Right lobe of liver (tissue), 6 donors: Measurements from ENCODE around the gene ZC3H13. TPM values are rescaled to one million over a fixed set of nuclear protein-coding genes. Genes with fewer than 3 reads are reported as not detected.

Source experiments
- ATAC-seq, 4 donors: fragments of 200-7000 bp; cut with Tn5 transposase; one replicate each; pipeline ENCODE4 v1.9.1; 2020; ENCODE audit warnings: mild to moderate bottlenecking in 4 of 4, moderate library complexity in 4 of 4
- DNase-seq, 3 donors: peaks; one replicate each; pipeline ENCODE4 v3.0.0-alpha.2; 2020
- H3K27ac ChIP-seq, 3 donors: fragments of 200-600 bp; one replicate each; pipeline ENCODE4 v1.8.0; 2022
- H3K27me3 ChIP-seq, 2 donors: fragments of 200-600 bp; one replicate each; pipeline ENCODE4 v1.8.0; 2022
- H3K36me3 ChIP-seq, 4 donors: fragments of 200-600 bp; sonication (generic) in 1 of 4; one replicate each; pipeline versions ENCODE4 v1.5.1 to v1.8.0; 2017 to 2022; ENCODE audit warnings: control low read depth in 1 of 4
- H3K4me1 ChIP-seq, 4 donors: fragments of 200-600 bp; sonication (generic) in 1 of 4; one replicate each; pipeline versions ENCODE4 v1.5.1 to v1.8.0; 2017 to 2022; ENCODE audit warnings: control low read depth in 1 of 4
- H3K4me3 ChIP-seq, 3 donors: fragments of 200-600 bp; one replicate each; pipeline ENCODE4 v1.8.0; 2022
- H3K9me3 ChIP-seq, 4 donors: fragments of 200-600 bp; sonication (generic) in 1 of 4; one replicate each; pipeline versions ENCODE4 v1.5.1 to v1.8.0; 2017 to 2022; ENCODE audit warnings: control low read depth in 1 of 4
- POLR2A ChIP-seq: fragments of 450-650 bp; IDR thresholded peaks from one replicate; pipeline ENCODE4 v1.6.1; 2017; ENCODE audit warnings: antibody characterized with exemption, mild to moderate bottlenecking
- WGBS: methylation state at CpG from one replicate; pipeline ENCODE4 v1.1.6; 2018; ENCODE audit warnings: low coverage, low lambda C conversion rate; ENCODE audit not compliant: insufficient coverage; ENCODE audit errors: missing lambda C conversion rate; 5-methylcytosine and 5-hydroxymethylcytosine counted together
- intact Hi-C, 2 donors: fragments of 100-400 bp; cut with DNase I; formaldehyde crosslinking; loops; one replicate each; pipeline versions ENCODE4 v1.11.2 to v1.14.1; 2022
- total RNA-seq, 6 experiments: library from RNA; depleted of rRNA in 2 of 6; stranded (reverse); fragments of >200 nt in 2 of 6; fragmentation: NEBNext Ultra II Directional in 3 of 6; extraction: Animal tissue kit (Norgen Biotek cat#: 25700) in 3 of 6; gene quantifications; one replicate each; pipeline versions ENCODE4 v1.1.0 to v1.2.4, GENCODE V29; 2016 to 2023
- TF ChIP-seq, protein P1 (sequence below), 4 donors: fragments of 200-600 bp in 3 of 4; fragments of 450-650 bp in 1 of 4; IDR thresholded peaks; one replicate each; pipeline versions ENCODE4 v1.5.1 to v1.8.0; 2016 to 2022; ENCODE audit warnings: antibody characterized with exemption in 4 of 4, mild to moderate bottlenecking in 2 of 4
- donor health status: DM: no; HTN: yes; CAD: no.
- donor health status: DM: no; HTN: no; CAD: no.
- donor health status: DM: no; HTN: no; CAD: no.
- donor health status: DM: no; HTN: yes; CAD: no.
- donor health status: DM: no; HTN: yes; CAD: no.

ZC3H13 gene
- total RNA-seq, 6 experiments from 2014 or later: 20.3 to 52.8 (median 50.3) TPM

GRCh38 chr13:46075811-46076210, 23.3 kb upstream of the ZC3H13 start:
- DNase-seq: peak in 1 of 3 donors; percentile 70
- TF ChIP-seq POLR2A: no peak
- TF ChIP-seq, protein P1, sequence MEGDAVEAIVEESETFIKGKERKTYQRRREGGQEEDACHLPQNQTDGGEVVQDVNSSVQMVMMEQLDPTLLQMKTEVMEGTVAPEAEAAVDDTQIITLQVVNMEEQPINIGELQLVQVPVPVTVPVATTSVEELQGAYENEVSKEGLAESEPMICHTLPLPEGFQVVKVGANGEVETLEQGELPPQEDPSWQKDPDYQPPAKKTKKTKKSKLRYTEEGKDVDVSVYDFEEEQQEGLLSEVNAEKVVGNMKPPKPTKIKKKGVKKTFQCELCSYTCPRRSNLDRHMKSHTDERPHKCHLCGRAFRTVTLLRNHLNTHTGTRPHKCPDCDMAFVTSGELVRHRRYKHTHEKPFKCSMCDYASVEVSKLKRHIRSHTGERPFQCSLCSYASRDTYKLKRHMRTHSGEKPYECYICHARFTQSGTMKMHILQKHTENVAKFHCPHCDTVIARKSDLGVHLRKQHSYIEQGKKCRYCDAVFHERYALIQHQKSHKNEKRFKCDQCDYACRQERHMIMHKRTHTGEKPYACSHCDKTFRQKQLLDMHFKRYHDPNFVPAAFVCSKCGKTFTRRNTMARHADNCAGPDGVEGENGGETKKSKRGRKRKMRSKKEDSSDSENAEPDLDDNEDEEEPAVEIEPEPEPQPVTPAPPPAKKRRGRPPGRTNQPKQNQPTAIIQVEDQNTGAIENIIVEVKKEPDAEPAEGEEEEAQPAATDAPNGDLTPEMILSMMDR (IDR thresholded peaks at IDR 0.05): no peak
- H3K4me1 ChIP-seq: peaks cover 0 to 61% (median 16%) of the 10 kb centered on the region in 4 donors
- intact Hi-C loops: no loop called here
- ATAC-seq: peak; percentile 79 to 90 (median 86)
- H3K27me3 ChIP-seq: no peaks in the 10 kb centered on the region
- H3K4me3 ChIP-seq: no peak overlapping the region
- peaks cover 0 to 61% (median 36%) of the 10 kb centered on the region in 4 donors for H3K36me3 ChIP-seq
- no peaks in the 10 kb centered on the region for H3K9me3 ChIP-seq
- WGBS: 39% methylated on average over 1 of the region's 1 CpG
- peak overlapping the region; percentile 35 to 85 (median 77) for H3K27ac ChIP-seq

- WGBS: 63% methylated on average over 5 of the region's 5 CpGs
- intact Hi-C loops: no loop called here
- ATAC-seq: peak in 3 of 4 donors; percentile 11 to 25 (median 19)
Measured at GRCh38 chr13:46071590-46072249, 19.2 kb upstream of the ZC3H13 start.

GRCh38 chr13:46063292-46063691, 10.7 kb upstream of the ZC3H13 start:
- Histone ChIP-seq H3K36me3 (peaks cover 0 to 41% (median 20%) of the 10 kb centered on the region in 4 donors), H3K4me1 (no peaks in the 10 kb centered on the region), H3K27ac (no peak overlapping the region), H3K9me3 (no peaks in the 10 kb centered on the region), H3K27me3 (no peaks in the 10 kb centered on the region), H3K4me3 (no peak overlapping the region)
- DNase-seq (no peak), ATAC-seq (no peak)
- WGBS: 95% methylated on average over 2 of the region's 2 CpGs
- intact Hi-C loops: no loop called here
- TF ChIP-seq POLR2A: no peak
- TF ChIP-seq, protein P1 (IDR thresholded peaks at IDR 0.05): no peak

More at GRCh38 chr13:46071590-46072249, 19.2 kb upstream of the ZC3H13 start:
- Histone ChIP-seq H3K4me3 (no peak overlapping the region), H3K27me3 (no peaks in the 10 kb centered on the region), H3K27ac (peak overlapping the region in 1 of 3 donors; percentile 20), H3K4me1 (peaks cover 0 to 48% (median 8%) of the 10 kb centered on the region in 4 donors), H3K36me3 (peaks cover 0 to 76% (median 35%) of the 10 kb centered on the region in 4 donors), H3K9me3 (no peaks in the 10 kb centered on the region)
- DNase-seq: no peak
- TF ChIP-seq POLR2A: no peak
- TF ChIP-seq, protein P1 (IDR thresholded peaks at IDR 0.05): peak in 2 of 4 donors; percentile 9

GRCh38 chr13:46062185-46062584, 9.6 kb upstream of the ZC3H13 start:
- H3K4me1 ChIP-seq: no peaks in the 10 kb centered on the region
- 85% methylated on average over 5 of the region's 5 CpGs for WGBS
- intact Hi-C loops: no loop called here
- no peak overlapping the region for H3K4me3 ChIP-seq
- TF ChIP-seq POLR2A: no peak
- DNase-seq (no peak), ATAC-seq (peak in 1 of 4 donors; percentile 12)
- H3K27me3 ChIP-seq: no peaks in the 10 kb centered on the region
- no peaks in the 10 kb centered on the region for H3K9me3 ChIP-seq
- no peak overlapping the region for H3K27ac ChIP-seq
- H3K36me3 ChIP-seq: peaks cover 0 to 52% (median 18%) of the 10 kb centered on the region in 4 donors

DNA sequence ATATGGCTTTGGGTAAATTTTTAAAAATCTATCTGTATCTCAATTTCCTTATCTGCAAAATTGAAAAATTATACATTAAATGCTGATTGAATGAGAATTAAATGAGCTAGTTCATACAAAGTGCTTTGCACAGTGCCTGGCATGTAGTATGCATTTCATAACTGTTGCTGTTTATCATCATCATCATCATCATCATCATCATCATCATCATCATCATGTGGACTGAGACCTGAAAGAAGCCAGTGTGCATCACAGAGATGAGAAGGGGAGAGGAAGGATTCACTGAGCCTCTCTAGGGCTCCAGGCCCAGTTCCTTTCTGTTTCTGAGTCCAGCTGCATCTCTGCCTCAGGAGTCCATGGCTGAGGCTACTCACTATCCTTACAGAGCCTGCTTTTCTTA, 6.9 kb upstream of the ZC3H13 start:
- no peak overlapping the region for H3K4me3 ChIP-seq
- intact Hi-C loops: no loop called here
- peaks cover 0 to 2% (median 0%) of the 10 kb centered on the region in 4 donors for H3K4me1 ChIP-seq
- no peak for ATAC-seq
- H3K9me3 ChIP-seq: no peaks in the 10 kb centered on the region
- no peaks in the 10 kb centered on the region for H3K27me3 ChIP-seq
- DNase-seq: no peak
- H3K27ac ChIP-seq: no peak overlapping the region
- H3K36me3 ChIP-seq: peaks cover 0 to 61% (median 23%) of the 10 kb centered on the region in 4 donors
- TF ChIP-seq, protein P1 (IDR thresholded peaks at IDR 0.05): no peak
- no peak for TF ChIP-seq POLR2A
